ENCODE data around the gene FRMD3.
A peak's percentile ranks its signal among the peaks of the same experiment; 100 is the strongest.

The FRMD3 gene

GRCh38 chr9:83294816-83295215, 243.4 kb downstream of the FRMD3 start:
- no peak for ATAC-seq (replicated peaks)

GRCh38 chr9:83291196-83291595, 247.0 kb downstream of the FRMD3 start:
- no peak overlapping the region for H3K27ac Mint-ChIP-seq
- no peaks in the 10 kb centered on the region for H3K27me3 Mint-ChIP-seq
- peaks cover 0 to 2% of the 10 kb centered on the region in 2 donors for H3K4me1 Mint-ChIP-seq
- H3K36me3 Mint-ChIP-seq: no peaks in the 10 kb centered on the region
- no peak overlapping the region for H3K4me3 Mint-ChIP-seq
- no peak for DNase-seq
- H3K9me3 Mint-ChIP-seq: no peaks in the 10 kb centered on the region
- no peak for ATAC-seq (replicated peaks)

More at GRCh38 chr9:83294816-83295215, 243.4 kb downstream of the FRMD3 start:
- Mint-ChIP-seq H3K4me1 (peaks cover 0 to 2% of the 10 kb centered on the region in 2 donors), H3K4me3 (no peak overlapping the region), H3K9me3 (peaks cover 0 to 2% of the 10 kb centered on the region in 2 donors), H3K36me3 (peaks cover 9 to 10% of the 10 kb centered on the region in 2 donors), H3K27ac (no peak overlapping the region), H3K27me3 (no peaks in the 10 kb centered on the region)
- DNase-seq: no peak

DNA sequence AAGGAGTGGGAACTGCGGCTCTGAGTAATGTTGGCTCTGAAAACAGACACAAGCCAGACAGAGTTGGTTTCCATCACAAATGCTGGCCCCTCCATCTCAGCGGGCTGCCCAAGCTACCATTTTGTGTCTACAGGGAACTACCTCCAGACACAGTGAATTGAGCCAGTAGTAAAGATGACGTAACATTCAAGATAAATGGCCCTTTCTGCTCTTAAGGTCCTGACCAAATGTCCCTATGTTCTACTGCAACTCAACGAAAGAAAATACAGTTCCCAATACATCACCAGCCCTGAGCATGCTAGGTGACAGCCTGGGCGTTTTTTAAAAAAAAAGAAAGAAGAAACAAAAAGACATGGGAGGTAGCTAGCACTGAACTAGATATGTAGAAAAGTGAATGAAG, 247.5 kb downstream of the FRMD3 start:
- Mint-ChIP-seq H3K4me3 (no peak overlapping the region), H3K4me1 (no peaks in the 10 kb centered on the region), H3K9me3 (no peaks in the 10 kb centered on the region), H3K27ac (no peak overlapping the region), H3K36me3 (no peaks in the 10 kb centered on the region), H3K27me3 (no peaks in the 10 kb centered on the region)
- ATAC-seq (replicated peaks): no peak
- no peak for DNase-seq

- H3K9me3 Mint-ChIP-seq: no peaks in the 10 kb centered on the region
- no peak overlapping the region for H3K27ac Mint-ChIP-seq
- H3K36me3 Mint-ChIP-seq: no peaks in the 10 kb centered on the region
- H3K4me1 Mint-ChIP-seq: no peaks in the 10 kb centered on the region
- no peaks in the 10 kb centered on the region for H3K27me3 Mint-ChIP-seq
- DNase-seq (no peak), ATAC-seq (replicated peaks) (no peak)
- no peak overlapping the region for H3K4me3 Mint-ChIP-seq
Measured at GRCh38 chr9:83287021-83287420, 251.2 kb downstream of the FRMD3 start.

GRCh38 chr9:83285445-83286225, 252.6 kb downstream of the FRMD3 start:
- Mint-ChIP-seq H3K27me3 (no peaks in the 10 kb centered on the region), H3K36me3 (no peaks in the 10 kb centered on the region), H3K4me1 (peaks cover 4 to 6% of the 10 kb centered on the region in 2 donors), H3K9me3 (no peaks in the 10 kb centered on the region), H3K4me3 (no peak overlapping the region), H3K27ac (no peak overlapping the region)
- ATAC-seq (replicated peaks): no peak
- no peak for DNase-seq

DNA sequence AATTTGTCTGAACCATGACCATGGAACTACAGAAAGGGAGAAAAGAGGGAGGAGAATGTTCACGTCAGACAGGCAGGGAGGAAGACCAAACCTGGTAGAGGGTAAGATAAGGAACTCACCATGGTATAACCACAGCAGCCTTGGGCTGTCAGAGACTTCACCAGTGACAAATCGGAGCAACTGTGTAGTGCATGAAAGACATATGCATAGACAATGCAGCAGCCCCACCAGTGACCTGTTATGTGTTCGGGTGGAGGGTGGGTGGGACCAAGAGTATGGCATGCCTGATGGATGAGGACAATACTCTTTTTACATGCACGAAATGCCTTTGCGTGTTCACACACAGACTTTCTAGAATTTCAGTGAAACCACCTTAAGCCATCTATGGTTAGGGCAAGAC, 253.5 kb downstream of the FRMD3 start:
- H3K27me3 Mint-ChIP-seq: no peaks in the 10 kb centered on the region
- ATAC-seq (replicated peaks): no peak

DNA sequence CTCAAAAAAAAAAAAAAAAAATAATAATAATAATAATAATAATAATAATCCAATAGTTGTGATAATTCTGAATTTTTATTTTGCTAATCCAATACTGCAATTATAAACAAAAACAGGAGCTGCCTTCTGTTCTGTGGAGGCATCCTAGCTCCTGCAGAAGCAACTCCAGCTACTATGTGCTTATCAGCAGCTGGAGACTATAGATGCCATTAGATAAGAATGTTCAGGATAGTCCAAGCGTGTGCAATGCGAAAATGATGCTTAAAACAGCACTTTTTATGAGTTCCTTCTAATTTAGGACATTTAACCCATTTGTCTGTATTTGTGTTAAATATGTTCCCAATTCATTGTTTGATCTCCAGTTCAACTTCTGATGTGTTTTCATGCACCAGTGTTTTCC, 254.7 kb downstream of the FRMD3 start:
- no peak overlapping the region for H3K4me3 Mint-ChIP-seq
- ATAC-seq (replicated peaks) (no peak), DNase-seq (no peak)
- H3K27ac Mint-ChIP-seq: no peak overlapping the region
- peaks cover 3 to 5% of the 10 kb centered on the region in 2 donors for H3K9me3 Mint-ChIP-seq
- no peaks in the 10 kb centered on the region for H3K27me3 Mint-ChIP-seq
- H3K4me1 Mint-ChIP-seq: peaks cover 4 to 6% of the 10 kb centered on the region in 2 donors
- H3K36me3 Mint-ChIP-seq: peaks cover 0 to 1% of the 10 kb centered on the region in 2 donors

More for the DNA sequence above, 253.5 kb downstream of the FRMD3 start:
- H3K27ac Mint-ChIP-seq: no peak overlapping the region
- H3K4me3 Mint-ChIP-seq: no peak overlapping the region
- H3K36me3 Mint-ChIP-seq: no peaks in the 10 kb centered on the region
- peaks cover 4 to 6% of the 10 kb centered on the region in 2 donors for H3K4me1 Mint-ChIP-seq
- H3K9me3 Mint-ChIP-seq: no peaks in the 10 kb centered on the region
- no peak for DNase-seq

- peak; percentile 74 to 86 for ATAC-seq (replicated peaks)
- H3K4me1 Mint-ChIP-seq: peaks cover 4 to 6% of the 10 kb centered on the region in 2 donors
- H3K27me3 Mint-ChIP-seq: no peaks in the 10 kb centered on the region
- no peak overlapping the region for H3K27ac Mint-ChIP-seq
- H3K9me3 Mint-ChIP-seq: peaks cover 3 to 6% of the 10 kb centered on the region in 2 donors
- no peak overlapping the region for H3K4me3 Mint-ChIP-seq
- H3K36me3 Mint-ChIP-seq: peaks cover 0 to 4% of the 10 kb centered on the region in 2 donors
- no peak for DNase-seq
Measured at GRCh38 chr9:83281306-83282255, 256.6 kb downstream of the FRMD3 start.

DNA sequence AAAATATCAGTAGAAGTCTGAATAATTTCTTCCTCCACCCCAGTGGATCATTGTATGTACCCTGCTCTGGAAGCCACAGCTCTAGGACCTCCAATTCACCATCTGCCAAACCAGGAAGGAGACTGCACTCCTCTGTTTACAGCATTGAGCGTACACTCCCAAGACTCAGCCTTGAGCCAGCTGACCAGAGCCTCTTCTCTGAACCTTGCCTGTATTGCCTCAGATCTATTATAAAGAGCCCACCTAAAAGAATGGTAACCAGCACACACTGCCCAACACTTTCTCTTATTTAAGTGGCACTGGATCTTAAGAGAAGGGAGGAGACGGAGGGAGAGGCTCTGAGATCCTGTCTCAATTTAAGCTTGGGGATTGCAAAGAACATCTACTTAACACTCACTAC, 257.4 kb downstream of the FRMD3 start:
- Mint-ChIP-seq H3K9me3 (peaks cover 3 to 6% of the 10 kb centered on the region in 2 donors), H3K27me3 (no peaks in the 10 kb centered on the region), H3K4me3 (no peak overlapping the region), H3K27ac (no peak overlapping the region), H3K36me3 (peaks cover 0 to 4% of the 10 kb centered on the region in 2 donors), H3K4me1 (peaks cover 4 to 6% of the 10 kb centered on the region in 2 donors)
- ATAC-seq (replicated peaks): no peak
- no peak for DNase-seq

GRCh38 chr9:83280268-83280667, 257.9 kb downstream of the FRMD3 start:
- Mint-ChIP-seq H3K9me3 (peaks cover 3 to 6% of the 10 kb centered on the region in 2 donors), H3K27ac (no peak overlapping the region), H3K27me3 (no peaks in the 10 kb centered on the region), H3K36me3 (peaks cover 0 to 4% of the 10 kb centered on the region in 2 donors), H3K4me3 (no peak overlapping the region), H3K4me1 (peaks cover 4 to 6% of the 10 kb centered on the region in 2 donors)
- DNase-seq (no peak), ATAC-seq (replicated peaks) (no peak)

- DNase-seq: no peak
- Mint-ChIP-seq H3K4me3 (no peak overlapping the region), H3K36me3 (peaks cover 0 to 4% of the 10 kb centered on the region in 2 donors), H3K9me3 (peaks cover 3 to 6% of the 10 kb centered on the region in 2 donors), H3K4me1 (no peaks in the 10 kb centered on the region), H3K27me3 (no peaks in the 10 kb centered on the region), H3K27ac (no peak overlapping the region)
- ATAC-seq (replicated peaks): no peak
Measured at GRCh38 chr9:83274787-83275186, 263.4 kb downstream of the FRMD3 start.

DNA sequence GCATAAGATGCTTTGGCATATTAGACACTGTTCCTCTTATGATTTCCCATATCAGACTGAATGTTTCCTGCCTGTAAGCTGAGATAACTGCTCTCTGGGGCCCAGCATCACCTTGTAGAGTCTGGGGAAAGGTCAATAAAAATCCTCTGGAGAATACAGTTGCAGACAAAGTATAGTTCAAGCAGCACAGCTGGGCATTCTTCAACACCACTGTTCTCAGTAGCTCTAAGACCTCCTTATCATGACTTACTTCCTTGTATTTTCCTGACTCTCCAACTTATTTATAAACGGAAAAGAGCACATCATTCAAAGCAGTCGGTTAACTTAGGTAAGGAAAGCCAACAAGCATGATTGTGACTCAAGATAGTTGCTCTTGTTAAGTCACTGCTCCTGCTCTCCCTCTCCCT, 266.5 kb downstream of the FRMD3 start:
- Mint-ChIP-seq H3K36me3 (no peaks in the 10 kb centered on the region), H3K27me3 (no peaks in the 10 kb centered on the region), H3K4me1 (no peaks in the 10 kb centered on the region), H3K9me3 (no peaks in the 10 kb centered on the region), H3K4me3 (no peak overlapping the region), H3K27ac (no peak overlapping the region)
- ATAC-seq (replicated peaks): no peak
- DNase-seq: no peak

- no peaks in the 10 kb centered on the region for H3K36me3 Mint-ChIP-seq
- H3K4me1 Mint-ChIP-seq: no peaks in the 10 kb centered on the region
- no peak for ATAC-seq (replicated peaks)
- no peaks in the 10 kb centered on the region for H3K27me3 Mint-ChIP-seq
- H3K9me3 Mint-ChIP-seq: no peaks in the 10 kb centered on the region
- no peak overlapping the region for H3K27ac Mint-ChIP-seq
- DNase-seq: no peak
- H3K4me3 Mint-ChIP-seq: no peak overlapping the region
Measured at GRCh38 chr9:83270116-83270515, 268.1 kb downstream of the FRMD3 start.

DNA sequence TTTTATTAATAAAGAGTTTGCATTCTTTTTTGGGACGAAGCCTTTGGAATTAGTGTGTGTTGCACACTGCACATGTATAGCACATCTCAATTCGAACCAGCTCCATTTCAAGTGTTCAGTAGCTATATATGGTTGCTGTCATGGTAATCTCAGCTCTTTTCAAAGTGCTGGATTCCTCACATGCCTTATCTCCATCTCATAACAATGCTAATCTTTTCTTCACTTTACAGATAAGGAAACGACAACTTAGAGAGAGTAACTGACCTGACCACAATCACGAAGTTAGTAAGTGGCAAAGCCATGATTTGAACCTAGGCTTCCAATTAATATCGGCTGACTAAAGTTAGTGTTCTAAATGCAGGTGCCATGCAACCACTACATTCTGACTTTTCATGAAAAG, 270.5 kb downstream of the FRMD3 start:
- Mint-ChIP-seq H3K4me1 (peaks cover 4 to 7% of the 10 kb centered on the region in 2 donors), H3K27me3 (no peaks in the 10 kb centered on the region), H3K4me3 (no peak overlapping the region), H3K36me3 (no peaks in the 10 kb centered on the region), H3K9me3 (no peaks in the 10 kb centered on the region), H3K27ac (no peak overlapping the region)
- no peak for DNase-seq
- ATAC-seq (replicated peaks): no peak

Measured in stimulated activated naive B cell treated with anti-CD40 and anti-IgM and Interleukin-4, amounts not matched to agents 10 μg/mL and 1 μg/mL and 100 μg/mL, for 72 hours (primary cell).